HPDE6-E6E7 (cell line): Measurements from ENCODE around the gene CDC5L.

Source experiments
- DNase-seq: peaks from one replicate; pipeline ENCODE4 v3.0.0; 2011; ENCODE audit warnings: missing footprints; ENCODE audit errors: extremely low spot score

Gene CDC5L

GRCh38 chr6:44373787-44374186 is 13.7 kb upstream of the CDC5L start:
- DNase-seq: no peak

- DNase-seq: no peak
Measured at GRCh38 chr6:44375071-44375470, 12.4 kb upstream of the CDC5L start.

- DNase-seq: no peak
Measured at GRCh38 chr6:44377484-44377883, 10.0 kb upstream of the CDC5L start.

- DNase-seq: no peak
Measured at GRCh38 chr6:44377971-44378370, 9.5 kb upstream of the CDC5L start.

GRCh38 chr6:44381739-44382138 is 5.8 kb upstream of the CDC5L start:
- no peak for DNase-seq

GRCh38 chr6:44386364-44386928 is 1.1 kb upstream of the CDC5L start:
- DNase-seq: no peak

- peak; percentile 29 for DNase-seq
Measured at GRCh38 chr6:44386929-44387345, 569 bp upstream of the CDC5L start.

GRCh38 chr6:44388135-44388487 is 605 bp downstream of the CDC5L start:
- peak; percentile 25 for DNase-seq

GRCh38 chr6:44388887-44389286 is 1.4 kb downstream of the CDC5L start:
- DNase-seq: no peak

- DNase-seq: no peak
Measured at GRCh38 chr6:44390158-44390683, 2.7 kb downstream of the CDC5L start.

GRCh38 chr6:44395501-44395900 is 8.0 kb downstream of the CDC5L start:
- DNase-seq: no peak

- DNase-seq: no peak
Measured at GRCh38 chr6:44396968-44397367, 9.5 kb downstream of the CDC5L start.

- no peak for DNase-seq
Measured at GRCh38 chr6:44397424-44398164, 10.1 kb downstream of the CDC5L start.

- no peak for DNase-seq
Measured at GRCh38 chr6:44399991-44400390, 12.5 kb downstream of the CDC5L start.

- no peak for DNase-seq
Measured at GRCh38 chr6:44400572-44400971, 13.1 kb downstream of the CDC5L start.

GRCh38 chr6:44401138-44401537 is 13.6 kb downstream of the CDC5L start:
- DNase-seq: no peak

- DNase-seq: no peak
Measured at GRCh38 chr6:44404022-44404714, 16.7 kb downstream of the CDC5L start.

GRCh38 chr6:44404715-44405099 is 17.2 kb downstream of the CDC5L start:
- no peak for DNase-seq

- DNase-seq: no peak
Measured at GRCh38 chr6:44407951-44408670, 20.6 kb downstream of the CDC5L start.

- no peak for DNase-seq
Measured at GRCh38 chr6:44409207-44409794, 21.8 kb downstream of the CDC5L start.

- no peak for DNase-seq
Measured at GRCh38 chr6:44410363-44410762, 22.9 kb downstream of the CDC5L start.

GRCh38 chr6:44411141-44411540 is 23.6 kb downstream of the CDC5L start:
- DNase-seq: no peak
